IPS DF 6.9 (cell line): ENCODE data around the gene SCGB1C2.
"Not testable (repeated sequence)": the region's sequence is repeated elsewhere in the genome, so short reads cannot be mapped to it uniquely, and the experiment has no call there.

Experiments used
- DNase-seq: peaks from one replicate; pipeline ENCODE4 v3.0.0-alpha.2; 2013; ENCODE audit warnings: low read depth, low spot score
- H3K27ac ChIP-seq: one replicate; pipeline ENCODE4 v1.5.1; 2013; ENCODE audit warnings: low read length, control low read depth
- H3K27me3 ChIP-seq: 2 replicates; pipeline ENCODE4 v1.6.1; 2013; ENCODE audit warnings: mild to moderate bottlenecking, low read length; ENCODE audit not compliant: control insufficient read depth, insufficient read depth
- H3K36me3 ChIP-seq: 2 replicates; pipeline ENCODE4 v1.6.1; 2013; ENCODE audit warnings: low read length; ENCODE audit not compliant: control insufficient read depth, insufficient read depth
- H3K4me1 ChIP-seq: 2 replicates; pipeline ENCODE4 v1.6.1; 2013; ENCODE audit warnings: low read length; ENCODE audit not compliant: control insufficient read depth, insufficient read depth
- H3K4me3 ChIP-seq: 2 replicates; pipeline ENCODE4 v1.5.1; 2013; ENCODE audit warnings: mild to moderate bottlenecking, low read length
- H3K9me3 ChIP-seq: 2 replicates; pipeline ENCODE4 v1.6.1; 2013; ENCODE audit warnings: low read length, inconsistent platforms; ENCODE audit not compliant: control insufficient read depth, insufficient read depth
- WGBS: extraction: QIAGEN DNeasy Blood & Tissue Kit; methylation state at CpG from one replicate; pipeline ENCODE4 v1.1.7; 2013; ENCODE audit warnings: mixed read lengths, missing lambda C conversion rate; ENCODE audit not compliant: insufficient read length, insufficient coverage; 5-methylcytosine and 5-hydroxymethylcytosine counted together

The SCGB1C2 gene

DNA sequence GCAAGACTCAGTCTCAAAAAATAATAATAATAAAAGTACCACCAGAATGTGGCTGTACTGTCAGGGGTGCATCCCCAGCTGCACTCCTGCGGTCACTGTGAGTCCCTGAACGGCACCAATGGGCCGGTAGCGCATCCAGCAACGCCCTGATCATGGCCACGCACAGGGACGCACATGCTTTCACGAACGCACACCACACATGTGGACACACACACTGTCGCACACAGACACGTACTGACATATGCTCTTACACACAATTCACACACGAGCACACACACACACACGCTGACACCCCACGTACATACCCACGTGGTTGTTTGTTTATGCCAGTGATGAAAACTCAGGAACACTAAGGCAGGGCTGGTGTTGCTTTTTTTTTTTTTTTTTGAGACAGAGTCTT lies 22.2 kb downstream of the SCGB1C2 start:
- no CpG with 5 or more reads among the region's 15 CpGs for WGBS
- Histone ChIP-seq H3K4me1 (no peaks in the 10 kb centered on the region), H3K4me3 (no peak overlapping the region), H3K27ac (no peak overlapping the region), H3K27me3 (no peaks in the 10 kb centered on the region), H3K36me3 (no peaks in the 10 kb centered on the region), H3K9me3 (no peaks in the 10 kb centered on the region)
- DNase-seq = no peak

DNA sequence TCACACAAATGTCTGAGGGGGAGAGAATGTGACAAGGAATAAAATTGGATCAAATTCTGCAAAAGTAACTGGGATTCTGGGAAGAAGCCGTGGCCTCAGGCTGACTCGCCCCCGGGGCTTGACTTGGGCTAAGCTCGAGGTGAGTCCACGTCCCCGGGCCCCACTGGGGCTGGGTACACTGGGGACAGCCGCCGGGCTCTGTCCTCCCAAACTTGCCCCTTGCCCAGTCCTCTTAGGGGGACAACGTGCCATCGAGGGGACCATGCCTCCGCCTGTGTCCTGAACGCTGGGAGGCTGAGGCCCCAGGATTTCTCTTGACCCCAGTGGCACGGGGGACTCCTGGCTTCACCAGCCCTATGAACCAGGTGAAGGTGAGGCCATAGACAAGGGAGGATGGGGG lies 23.0 kb downstream of the SCGB1C2 start:
- no peak overlapping the region for H3K4me3 ChIP-seq
- no peaks in the 10 kb centered on the region for H3K4me1 ChIP-seq
- no peak for DNase-seq
- H3K9me3 ChIP-seq = no peaks in the 10 kb centered on the region
- H3K27ac ChIP-seq = no peak overlapping the region
- H3K36me3 ChIP-seq = no peaks in the 10 kb centered on the region
- no peaks in the 10 kb centered on the region for H3K27me3 ChIP-seq
- no CpG with 5 or more reads among the region's 13 CpGs for WGBS

DNA sequence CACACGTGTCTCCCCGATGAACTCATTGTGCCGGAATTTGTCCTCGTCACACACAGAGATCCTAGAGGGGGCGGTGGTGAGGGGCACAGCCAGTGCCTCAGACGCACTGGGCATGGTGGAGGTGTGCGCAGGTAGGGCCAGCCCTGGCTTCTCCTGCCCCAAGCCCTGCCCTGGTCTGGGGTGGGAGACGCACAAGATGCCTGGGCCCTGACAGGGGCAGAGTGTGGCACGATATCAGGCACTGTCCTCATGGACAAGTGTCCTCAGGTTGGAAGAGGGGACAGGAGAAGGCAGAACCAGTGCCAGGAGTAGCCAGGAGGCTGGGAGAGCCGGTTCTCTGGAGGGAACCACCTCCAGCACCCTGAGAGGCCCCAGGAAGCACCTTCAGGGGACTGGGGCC lies 24.1 kb downstream of the SCGB1C2 start:
- Histone ChIP-seq H3K9me3 (no peaks in the 10 kb centered on the region), H3K4me3 (no peak overlapping the region), H3K4me1 (no peaks in the 10 kb centered on the region), H3K36me3 (no peaks in the 10 kb centered on the region), H3K27ac (no peak overlapping the region), H3K27me3 (no peaks in the 10 kb centered on the region)
- WGBS = no CpG with 5 or more reads among the region's 10 CpGs
- no peak for DNase-seq

DNA sequence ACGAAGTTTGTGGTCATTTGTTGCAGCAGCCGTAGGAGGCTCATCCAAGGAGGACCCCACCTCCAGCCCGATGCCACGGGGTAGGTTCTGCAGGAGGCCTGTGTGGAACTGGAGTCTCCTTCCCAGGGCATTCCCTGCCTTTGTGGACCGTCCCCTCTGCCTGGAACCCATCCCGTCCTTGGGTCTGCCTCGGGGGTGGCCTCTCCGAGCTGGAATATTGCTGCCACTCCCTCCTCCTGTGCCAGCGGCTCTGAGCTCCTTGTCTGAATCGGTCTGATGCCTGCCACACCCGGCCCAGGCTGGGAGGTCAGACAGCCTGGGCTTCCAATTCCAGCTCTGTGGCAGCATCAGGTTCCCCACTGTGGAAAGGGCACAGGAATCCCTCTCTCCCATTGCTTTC lies 25.3 kb downstream of the SCGB1C2 start:
- no CpG with 5 or more reads among the region's 11 CpGs for WGBS
- H3K9me3 ChIP-seq = no peaks in the 10 kb centered on the region
- no peak overlapping the region for H3K27ac ChIP-seq
- no peak overlapping the region for H3K4me3 ChIP-seq
- H3K36me3 ChIP-seq = no peaks in the 10 kb centered on the region
- H3K27me3 ChIP-seq = no peaks in the 10 kb centered on the region
- no peak for DNase-seq
- no peaks in the 10 kb centered on the region for H3K4me1 ChIP-seq

DNA sequence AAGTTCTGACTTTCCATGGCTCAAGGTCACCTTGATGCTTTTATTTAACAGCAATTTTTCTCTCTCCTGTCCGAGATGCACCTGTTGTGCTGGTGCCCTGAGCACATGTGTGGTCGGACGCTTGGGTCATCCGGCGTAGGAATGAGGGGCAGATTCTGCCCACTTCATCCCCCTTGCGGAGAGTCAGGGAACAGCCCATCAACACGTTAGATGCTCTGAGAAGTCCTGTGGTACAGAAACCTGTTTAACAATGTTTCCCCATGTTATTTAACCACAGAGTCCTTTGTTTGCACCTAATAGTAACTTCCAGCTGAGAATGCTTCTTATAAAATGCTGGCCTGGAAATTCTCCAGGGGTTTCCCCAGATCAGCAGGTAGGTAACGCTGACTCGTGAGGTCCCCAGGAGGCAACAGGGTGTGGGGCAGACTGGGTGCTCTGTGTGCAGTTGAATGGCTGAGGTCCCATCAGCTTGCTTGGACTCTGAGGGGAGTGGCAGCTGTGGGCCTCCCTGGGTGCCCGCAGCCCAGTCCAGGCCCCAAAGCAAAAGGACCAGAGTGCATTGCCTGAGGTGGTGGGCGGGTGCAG lies 26.2 kb downstream of the SCGB1C2 start:
- no CpG with 5 or more reads among the region's 11 CpGs for WGBS
- DNase-seq = no peak
- H3K4me3 ChIP-seq = no peak overlapping the region

DNA sequence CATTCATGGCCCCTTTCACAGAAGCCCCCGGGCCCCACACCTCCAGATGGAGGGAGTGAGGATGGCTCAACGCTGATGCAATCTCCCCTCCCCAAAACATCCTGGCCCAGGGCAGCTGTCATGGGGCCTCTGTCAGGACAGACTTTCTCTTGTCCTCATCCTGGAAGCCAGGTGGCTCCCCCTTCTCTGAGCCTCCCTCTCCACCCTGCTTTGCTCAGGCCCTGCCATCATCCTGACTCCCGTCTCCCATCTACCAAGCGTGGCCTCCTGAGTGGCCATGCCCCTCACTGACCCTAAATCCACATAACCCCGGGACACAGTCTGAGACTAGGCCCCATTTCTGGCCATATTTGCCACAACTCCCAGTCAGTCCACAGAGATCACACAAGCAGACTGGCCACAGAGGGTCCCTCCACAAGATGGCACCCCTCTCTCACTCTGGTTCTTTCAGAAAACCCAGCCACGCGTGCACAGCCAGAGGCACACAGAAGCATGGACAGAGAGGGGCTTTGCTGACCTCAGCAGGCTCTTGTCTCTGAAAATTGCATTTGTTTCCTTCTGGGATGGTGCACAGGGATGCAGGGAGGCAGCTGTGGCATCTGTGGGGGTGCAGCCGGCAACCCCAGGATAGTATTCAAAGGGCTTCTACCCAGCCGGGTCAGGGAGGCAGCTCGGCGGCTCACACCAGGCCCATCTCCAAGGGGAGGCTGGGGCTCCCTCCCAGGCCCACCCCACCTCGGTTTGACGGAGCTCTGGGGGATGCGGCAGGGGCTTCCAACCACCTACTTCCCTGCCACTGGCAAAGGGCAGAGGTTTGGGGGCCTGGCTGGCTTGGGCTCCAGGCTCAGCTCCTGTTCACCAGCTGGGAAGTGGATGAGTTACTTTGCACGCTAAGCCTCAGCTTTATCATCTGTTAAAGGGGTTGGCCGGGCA lies 27.2 kb downstream of the SCGB1C2 start:
- Histone ChIP-seq H3K27me3 (no peaks in the 10 kb centered on the region), H3K9me3 (no peaks in the 10 kb centered on the region), H3K27ac (no peak overlapping the region), H3K4me3 (no peak overlapping the region), H3K36me3 (no peaks in the 10 kb centered on the region), H3K4me1 (no peaks in the 10 kb centered on the region)
- WGBS = no CpG with 5 or more reads among the region's 16 CpGs
- DNase-seq = no peak

More for the DNA sequence above, 26.2 kb downstream of the SCGB1C2 start:
- Histone ChIP-seq H3K27ac (no peak overlapping the region), H3K36me3 (no peaks in the 10 kb centered on the region), H3K27me3 (no peaks in the 10 kb centered on the region), H3K4me1 (no peaks in the 10 kb centered on the region), H3K9me3 (no peaks in the 10 kb centered on the region)

DNA sequence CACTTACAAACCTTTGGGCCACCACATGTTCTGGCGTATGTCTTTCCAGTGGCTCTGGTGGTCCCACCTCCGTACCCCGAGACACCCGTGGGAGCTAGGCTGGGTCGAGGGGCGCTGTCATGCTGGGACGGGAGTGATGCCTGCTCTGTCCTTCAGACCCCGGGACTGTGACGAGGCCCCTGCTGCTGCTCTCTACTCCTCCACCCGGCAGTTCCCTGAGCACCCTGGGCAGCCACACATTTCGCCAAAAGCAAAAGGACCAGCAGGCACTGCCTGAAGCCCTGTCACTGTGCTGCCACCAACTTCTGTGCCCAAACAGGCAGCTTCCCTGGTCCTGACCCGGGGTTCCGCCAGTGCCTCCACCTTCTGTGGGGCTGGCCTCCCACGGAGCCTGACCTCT lies 28.6 kb downstream of the SCGB1C2 start:
- no peak overlapping the region for H3K27ac ChIP-seq
- H3K4me1 ChIP-seq = no peaks in the 10 kb centered on the region
- H3K4me3 ChIP-seq = no peak overlapping the region
- no CpG with 5 or more reads among the region's 14 CpGs for WGBS
- DNase-seq = no peak
- H3K27me3 ChIP-seq = no peaks in the 10 kb centered on the region
- H3K9me3 ChIP-seq = no peaks in the 10 kb centered on the region
- H3K36me3 ChIP-seq = no peaks in the 10 kb centered on the region

DNA sequence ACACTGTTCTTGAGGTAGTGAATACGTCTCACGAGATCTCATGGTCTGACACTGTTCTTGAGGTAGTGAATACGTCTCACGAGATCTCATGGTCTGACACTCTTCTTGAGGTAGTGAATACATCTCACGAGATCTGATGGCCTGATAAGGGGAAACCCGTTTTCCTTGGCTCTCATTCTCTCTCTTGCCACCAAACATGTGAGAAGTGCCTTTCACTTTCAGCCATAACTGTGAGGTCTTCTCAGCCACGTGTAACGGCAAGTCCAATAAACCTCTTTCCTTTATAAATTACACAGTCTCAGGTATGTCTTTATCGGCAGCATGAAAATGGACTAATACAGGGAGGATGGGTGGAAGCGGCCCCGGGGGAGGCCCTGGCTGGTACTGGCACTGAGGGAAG lies 31.2 kb downstream of the SCGB1C2 start:
- not testable (repeated sequence) for H3K27ac ChIP-seq, H3K9me3 ChIP-seq, H3K36me3 ChIP-seq, H3K4me1 ChIP-seq, H3K4me3 ChIP-seq, DNase-seq, H3K27me3 ChIP-seq
- WGBS = no CpG with 5 or more reads among the region's 11 CpGs

DNA sequence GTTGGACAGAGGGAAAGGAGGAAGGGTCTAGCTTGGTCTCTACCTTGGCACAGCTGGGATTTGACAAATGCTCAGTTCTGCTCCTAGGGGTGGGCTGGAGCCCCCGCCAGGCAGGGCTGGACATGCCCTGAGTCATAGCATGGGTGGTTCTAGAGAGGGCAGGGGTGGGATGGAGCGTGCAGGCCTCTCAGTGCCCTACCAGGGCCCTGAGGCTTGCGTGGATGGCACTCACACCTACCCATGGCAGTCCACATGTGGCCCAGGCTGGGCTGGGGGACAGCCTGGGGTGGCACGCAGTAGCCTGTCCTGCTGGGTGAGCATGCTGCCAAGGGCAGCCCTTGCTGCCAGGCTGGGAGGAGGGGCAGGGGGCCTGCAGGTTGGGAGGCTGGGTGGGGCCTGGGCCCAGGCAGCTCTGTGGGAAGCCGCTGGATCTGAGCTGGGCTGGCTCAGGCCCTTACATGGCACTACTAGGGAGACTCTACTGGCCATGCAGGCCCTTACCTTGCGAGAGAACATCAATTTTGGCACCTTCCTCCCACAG lies 32.8 kb downstream of the SCGB1C2 start:
- DNase-seq = no peak
- Histone ChIP-seq H3K9me3 (no peaks in the 10 kb centered on the region), H3K27me3 (no peaks in the 10 kb centered on the region), H3K36me3 (no peaks in the 10 kb centered on the region; the same call in 1 of the 2 replicates), H3K4me1 (no peaks in the 10 kb centered on the region), H3K4me3 (no peak overlapping the region), H3K27ac (no peak overlapping the region)
- WGBS = no CpG with 5 or more reads among the region's 6 CpGs

DNA sequence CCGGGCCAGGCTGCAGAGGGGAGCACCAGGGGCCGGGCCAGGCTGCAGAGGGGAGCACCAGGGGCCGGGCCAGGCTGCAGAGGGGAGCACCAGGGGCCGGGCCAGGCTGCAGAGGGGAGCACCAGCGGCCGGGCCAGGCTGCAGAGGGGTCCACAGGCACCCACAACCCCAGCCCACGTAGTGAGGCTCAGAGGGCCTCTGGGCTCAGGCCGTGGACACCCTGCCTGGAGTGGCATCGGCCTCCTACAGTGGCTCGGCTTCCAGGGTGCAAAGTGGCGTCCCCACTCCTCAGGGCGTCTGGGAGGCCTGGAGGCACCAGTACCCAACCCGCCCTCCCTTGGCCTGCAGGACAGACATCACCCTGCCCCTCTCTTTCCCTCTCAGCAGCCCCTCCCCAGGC lies 34.5 kb downstream of the SCGB1C2 start:
- Histone ChIP-seq H3K36me3 (no peaks in the 10 kb centered on the region; the same call in 1 of the 2 replicates), H3K27me3 (no peaks in the 10 kb centered on the region), H3K27ac (no peak overlapping the region), H3K4me1 (no peaks in the 10 kb centered on the region), H3K4me3 (no peak overlapping the region), H3K9me3 (no peaks in the 10 kb centered on the region)
- DNase-seq = no peak
- no CpG with 5 or more reads among the region's 13 CpGs for WGBS
